Breast epithelium (tissue), 3 donors: ENCODE data around the gene MAP2K6.

Source experiments
- CTCF ChIP-seq, 3 donors: fragments of 450-650 bp; IDR thresholded peaks; one replicate each; pipeline ENCODE4 v1.5.1; 2016 to 2017; ENCODE audit warnings: antibody characterized with exemption in 3 of 3, mild to moderate bottlenecking in 3 of 3, moderate library complexity in 3 of 3
- POLR2A ChIP-seq: fragments of 450-650 bp; IDR thresholded peaks from one replicate; pipeline ENCODE4 v1.6.1; 2016; ENCODE audit warnings: antibody characterized with exemption, mild to moderate bottlenecking, moderate library complexity

- no peak for TF ChIP-seq CTCF (IDR thresholded peaks at IDR 0.05)
- no peak for TF ChIP-seq POLR2A
These were observed 12.4 kb upstream of the MAP2K6 start for GRCh38 chr17:69402052-69402451.
